ENCODE data around the gene ST3GAL6.

- TF ChIP-seq CTCF (IDR thresholded peaks at IDR 0.05) (no peak), POLR2A (IDR thresholded peaks at IDR 0.05) (no peak)
Measured at GRCh38 chr3:98766924-98767323, 3.8 kb downstream of the ST3GAL6 start.
